NB4 (cell line): ENCODE data around the gene CLSTN2.
A peak's percentile ranks its signal among the peaks of the same experiment; 100 is the strongest.

Source experiments
- DNase-seq: peaks from one replicate; pipeline ENCODE4 v3.0.0; 2010; ENCODE audit warnings: low read depth
- H3K4me3 ChIP-seq: one replicate; pipeline ENCODE4 v1.5.1; 2011; ENCODE audit warnings: mild to moderate bottlenecking, low read depth, low read length, moderate library complexity
- MYC ChIP-seq: IDR thresholded peaks from 2 replicates; pipeline ENCODE4 v1.6.1; 2011; ENCODE audit warnings: low read depth, low read length
- POLR2A ChIP-seq: IDR thresholded peaks from 2 replicates; pipeline ENCODE4 v1.6.1; 2011; ENCODE audit warnings: mild to moderate bottlenecking; ENCODE audit not compliant: insufficient read length; ENCODE audit errors: extremely low read depth
- TF ChIP-seq, protein P1 (sequence below): IDR thresholded peaks from 2 replicates; pipeline ENCODE4 v1.6.1; 2011; ENCODE audit warnings: low read depth, low read length
- TF ChIP-seq, protein P2 (sequence below): IDR thresholded peaks from one replicate; pipeline ENCODE4 v1.5.1; 2012; ENCODE audit warnings: low read depth, low read length

Gene CLSTN2

DNA sequence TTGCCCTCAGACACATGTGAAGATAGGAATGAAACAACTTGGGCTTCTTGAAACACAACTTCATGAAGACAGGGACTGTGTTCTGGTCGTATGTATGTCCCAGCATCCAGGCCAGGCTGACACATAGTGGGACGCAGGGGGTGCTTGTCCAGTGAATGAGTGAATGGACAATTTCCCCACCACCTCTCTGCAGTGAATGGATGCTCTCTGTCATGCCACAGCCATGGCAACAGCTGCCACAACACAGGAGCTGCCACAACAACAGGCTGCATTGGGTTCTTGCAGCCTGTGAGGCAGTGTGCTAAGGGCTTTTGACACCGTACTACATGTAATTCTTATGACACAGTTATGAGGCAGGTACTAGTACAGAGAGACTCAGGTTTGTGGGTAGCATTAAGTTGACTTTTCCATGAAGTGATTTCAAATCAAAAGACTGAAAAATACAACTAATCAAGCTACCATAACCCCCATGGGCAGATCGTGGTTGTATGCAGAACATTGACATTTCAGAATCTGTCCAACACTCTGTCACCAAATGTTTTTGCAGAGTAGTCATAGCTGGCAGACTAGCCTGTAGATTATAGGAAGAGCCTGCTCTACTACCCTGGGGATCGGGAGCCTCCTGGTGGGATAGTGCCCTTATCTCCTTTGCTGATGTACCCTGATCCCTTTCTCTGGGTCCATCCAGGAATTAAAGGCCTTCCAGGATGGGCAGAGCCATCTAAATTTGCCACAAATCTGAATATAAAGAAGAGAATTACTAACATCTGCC, 40.8 kb downstream of the CLSTN2 start:
- no peak for DNase-seq
- TF ChIP-seq POLR2A, result no peak
- TF ChIP-seq, protein P1, sequence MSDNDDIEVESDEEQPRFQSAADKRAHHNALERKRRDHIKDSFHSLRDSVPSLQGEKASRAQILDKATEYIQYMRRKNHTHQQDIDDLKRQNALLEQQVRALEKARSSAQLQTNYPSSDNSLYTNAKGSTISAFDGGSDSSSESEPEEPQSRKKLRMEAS, result no peak
- TF ChIP-seq, protein P2, sequence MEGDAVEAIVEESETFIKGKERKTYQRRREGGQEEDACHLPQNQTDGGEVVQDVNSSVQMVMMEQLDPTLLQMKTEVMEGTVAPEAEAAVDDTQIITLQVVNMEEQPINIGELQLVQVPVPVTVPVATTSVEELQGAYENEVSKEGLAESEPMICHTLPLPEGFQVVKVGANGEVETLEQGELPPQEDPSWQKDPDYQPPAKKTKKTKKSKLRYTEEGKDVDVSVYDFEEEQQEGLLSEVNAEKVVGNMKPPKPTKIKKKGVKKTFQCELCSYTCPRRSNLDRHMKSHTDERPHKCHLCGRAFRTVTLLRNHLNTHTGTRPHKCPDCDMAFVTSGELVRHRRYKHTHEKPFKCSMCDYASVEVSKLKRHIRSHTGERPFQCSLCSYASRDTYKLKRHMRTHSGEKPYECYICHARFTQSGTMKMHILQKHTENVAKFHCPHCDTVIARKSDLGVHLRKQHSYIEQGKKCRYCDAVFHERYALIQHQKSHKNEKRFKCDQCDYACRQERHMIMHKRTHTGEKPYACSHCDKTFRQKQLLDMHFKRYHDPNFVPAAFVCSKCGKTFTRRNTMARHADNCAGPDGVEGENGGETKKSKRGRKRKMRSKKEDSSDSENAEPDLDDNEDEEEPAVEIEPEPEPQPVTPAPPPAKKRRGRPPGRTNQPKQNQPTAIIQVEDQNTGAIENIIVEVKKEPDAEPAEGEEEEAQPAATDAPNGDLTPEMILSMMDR, result no peak
- no peak for TF ChIP-seq MYC
- H3K4me3 ChIP-seq, result no peak overlapping the region

DNA sequence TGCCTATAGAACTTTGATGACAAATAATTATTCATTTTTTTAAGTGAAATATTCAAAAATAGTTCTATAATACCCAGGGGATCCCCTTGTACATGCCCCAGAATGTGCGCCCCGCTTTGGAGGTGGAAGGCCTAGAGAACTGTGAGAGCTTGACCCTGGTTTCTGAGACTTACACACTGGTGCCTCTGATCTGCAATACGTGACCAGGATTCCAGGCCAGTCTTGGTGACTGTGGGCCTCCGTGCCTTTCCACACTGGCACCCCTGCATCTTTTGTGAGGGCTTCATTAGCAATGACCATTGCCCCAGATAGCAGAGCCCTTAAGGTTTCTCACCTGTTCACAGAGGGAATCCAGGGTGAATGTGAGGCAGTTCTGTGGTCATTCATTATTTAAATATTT, 44.0 kb downstream of the CLSTN2 start:
- no peak for DNase-seq
- no peak overlapping the region for H3K4me3 ChIP-seq
- no peak for TF ChIP-seq MYC
- no peak for TF ChIP-seq POLR2A
- TF ChIP-seq, protein P2, result no peak

DNA sequence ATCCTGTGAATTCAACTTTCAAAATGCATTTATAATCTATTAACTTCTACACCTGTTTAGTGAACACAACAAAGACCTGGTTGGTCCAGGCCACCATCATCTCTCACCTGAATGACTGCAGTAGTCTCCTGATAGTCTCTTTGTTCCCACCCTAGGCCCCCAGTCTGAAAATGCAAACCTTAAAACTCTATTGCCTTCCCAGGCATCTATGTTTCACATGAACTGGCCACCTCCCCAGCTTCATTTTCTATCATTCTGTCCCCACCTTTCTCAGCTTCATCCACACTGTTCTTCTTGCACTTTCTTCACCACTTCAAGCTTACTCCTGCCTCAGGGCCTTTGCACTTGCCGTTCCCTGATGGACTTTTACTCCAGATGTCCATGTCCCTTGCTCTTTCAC, 45.0 kb downstream of the CLSTN2 start:
- no peak overlapping the region for H3K4me3 ChIP-seq
- TF ChIP-seq, protein P1, result no peak
- TF ChIP-seq MYC (no peak), POLR2A (no peak)
- TF ChIP-seq, protein P2, result no peak
- DNase-seq, result no peak

DNA sequence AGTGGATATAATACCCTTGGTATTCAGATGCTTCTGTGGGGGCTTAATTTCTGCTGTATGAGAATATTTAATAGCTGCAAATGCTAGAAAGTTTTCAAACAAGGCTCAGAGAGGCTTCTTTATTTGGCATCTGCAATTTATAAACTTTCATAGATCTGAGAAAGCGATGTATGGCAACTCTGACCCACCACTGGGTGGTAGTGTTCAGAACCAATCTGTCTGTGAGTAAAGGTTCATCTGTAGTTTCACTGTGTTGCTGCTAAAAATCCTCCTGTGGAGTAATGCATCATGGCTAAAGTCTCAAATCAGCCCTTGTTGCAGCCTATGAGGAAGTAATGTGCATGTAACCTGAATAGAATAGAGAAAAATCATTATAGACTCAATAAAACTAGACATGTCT, 47.4 kb downstream of the CLSTN2 start:
- no peak overlapping the region for H3K4me3 ChIP-seq
- peak; percentile 2 for DNase-seq
- TF ChIP-seq, protein P2, result no peak
- TF ChIP-seq, protein P1, result no peak
- TF ChIP-seq POLR2A, result no peak
- no peak for TF ChIP-seq MYC

DNA sequence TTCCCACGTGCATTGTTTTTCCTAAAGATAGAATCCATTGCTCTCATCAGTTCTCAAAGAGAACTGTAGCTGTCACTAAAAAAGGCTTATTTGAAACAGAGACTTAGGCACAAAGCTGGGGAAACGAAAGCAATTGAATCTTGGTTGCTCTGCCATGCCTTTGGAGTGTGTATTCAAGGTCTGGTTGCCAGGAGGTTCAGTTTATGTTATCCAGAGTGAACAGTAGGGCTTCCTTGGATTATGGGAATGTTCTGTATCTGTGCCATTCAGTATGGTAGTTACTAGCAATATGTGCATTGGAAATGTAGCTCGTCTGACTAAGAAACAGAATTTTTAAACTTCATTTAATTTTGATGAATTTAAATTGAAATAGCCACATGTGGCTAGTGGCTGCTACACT, 50.6 kb downstream of the CLSTN2 start:
- TF ChIP-seq, protein P1, result no peak
- TF ChIP-seq, protein P2, result no peak
- TF ChIP-seq MYC (no peak), POLR2A (no peak)
- no peak overlapping the region for H3K4me3 ChIP-seq
- no peak for DNase-seq

DNA sequence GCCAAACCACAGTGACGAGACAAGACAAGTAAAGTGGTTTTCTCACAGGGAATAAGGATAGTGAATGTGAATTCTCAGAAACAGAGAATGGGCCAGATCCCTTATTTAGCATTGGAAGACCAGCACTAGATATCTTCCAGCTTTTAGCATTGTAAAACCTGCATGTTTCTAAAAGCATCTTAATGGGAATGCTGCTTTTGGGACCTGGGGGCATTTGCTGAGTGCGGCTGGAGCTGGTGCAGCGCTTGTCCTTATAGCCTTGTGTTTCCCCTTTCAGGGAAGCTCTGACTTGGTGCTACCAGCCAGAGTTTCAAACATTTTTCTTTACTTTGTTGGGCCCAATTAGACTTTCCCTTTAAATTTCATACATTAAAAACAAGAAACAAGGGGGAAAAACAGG, 52.9 kb downstream of the CLSTN2 start:
- no peak overlapping the region for H3K4me3 ChIP-seq
- no peak for DNase-seq
- TF ChIP-seq, protein P1, result no peak
- TF ChIP-seq POLR2A (no peak), MYC (no peak)
- TF ChIP-seq, protein P2, result no peak
